Endometrial microvascular endothelial cells (primary cell): ENCODE results near the gene LAMA5. TPM values are rescaled to one million over a fixed set of nuclear protein-coding genes. Genes with fewer than 3 reads are reported as not detected.

Source experiments
- in situ Hi-C: cut with HindIII; loops from 2 replicates; pipeline ENCODE4 v1.10.0; 2017; ENCODE audit warnings: low sequenced_read_pairs, low pct_unique_long_range_greater_than_20kb; ENCODE audit errors: inconsistent ontology term
- total RNA-seq: library from RNA; depleted of rRNA; stranded (reverse); fragments of >200 nt; gene quantifications from one replicate; pipeline ENCODE4 v1.2.3, GENCODE V29; 2015; ENCODE audit errors: inconsistent ontology term

Gene LAMA5
- total RNA-seq, 1 donor from 2014 or later: 132 TPM

DNA sequence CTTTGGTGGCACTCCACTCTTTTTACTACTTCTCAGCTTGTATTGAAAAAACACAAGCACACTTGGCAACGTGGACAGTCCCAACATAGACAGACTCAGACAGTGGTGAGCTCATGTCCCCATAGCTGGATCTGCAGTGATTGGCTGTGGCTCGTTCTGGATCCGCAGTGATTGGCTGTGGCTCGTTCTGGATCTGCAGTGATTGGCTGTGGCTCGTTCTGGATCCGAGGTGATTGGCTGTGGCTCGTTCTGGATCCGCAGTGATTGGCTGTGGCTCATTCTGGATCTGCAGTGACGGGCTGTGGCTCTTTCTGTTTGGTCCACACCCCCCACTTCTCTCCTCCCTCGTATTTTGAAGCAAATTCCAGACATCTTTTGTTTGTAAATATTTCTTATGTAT, 100.8 kb downstream of the LAMA5 start:
- in situ Hi-C loops: no loop called here

DNA sequence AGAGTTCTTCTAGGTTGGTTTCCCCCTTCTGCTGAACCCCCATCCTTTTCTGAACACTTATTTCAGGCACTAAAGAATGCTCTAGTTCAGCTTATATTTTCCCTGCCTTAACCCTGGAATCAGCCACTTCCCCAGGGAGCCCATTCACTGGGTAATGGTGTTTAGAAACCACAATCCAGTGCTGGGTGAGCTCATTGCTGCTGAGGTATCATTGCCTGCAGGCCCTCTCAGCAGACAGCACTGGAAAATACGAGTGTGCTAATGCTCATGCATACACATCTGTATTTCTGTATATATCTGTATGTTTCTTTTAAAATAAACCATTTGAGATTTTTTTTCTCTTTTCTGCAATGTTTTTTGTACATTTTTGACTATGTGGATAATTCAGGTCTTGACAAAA, 101.7 kb downstream of the LAMA5 start:
- in situ Hi-C loops: no loop called here

DNA sequence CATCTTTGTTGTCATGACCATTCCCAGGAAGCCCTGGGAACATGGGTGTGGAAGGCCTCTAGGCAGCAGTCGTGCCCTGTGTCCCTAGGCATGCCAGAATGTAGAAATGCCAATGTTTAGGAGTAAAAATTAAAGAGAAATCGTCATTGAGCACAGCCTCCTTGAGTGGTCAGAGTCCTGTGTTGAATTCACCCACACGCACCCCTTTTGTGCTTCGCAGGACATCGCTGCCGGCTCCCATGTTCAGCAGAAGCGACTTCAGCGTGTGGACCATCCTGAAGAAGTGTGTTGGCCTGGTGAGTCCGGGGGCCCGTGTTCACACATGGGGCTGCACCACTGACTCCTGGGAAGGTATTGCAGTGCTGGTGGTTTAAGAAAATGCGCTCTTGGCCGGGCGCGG, 103.7 kb downstream of the LAMA5 start:
- in situ Hi-C loops: no loop called here

DNA sequence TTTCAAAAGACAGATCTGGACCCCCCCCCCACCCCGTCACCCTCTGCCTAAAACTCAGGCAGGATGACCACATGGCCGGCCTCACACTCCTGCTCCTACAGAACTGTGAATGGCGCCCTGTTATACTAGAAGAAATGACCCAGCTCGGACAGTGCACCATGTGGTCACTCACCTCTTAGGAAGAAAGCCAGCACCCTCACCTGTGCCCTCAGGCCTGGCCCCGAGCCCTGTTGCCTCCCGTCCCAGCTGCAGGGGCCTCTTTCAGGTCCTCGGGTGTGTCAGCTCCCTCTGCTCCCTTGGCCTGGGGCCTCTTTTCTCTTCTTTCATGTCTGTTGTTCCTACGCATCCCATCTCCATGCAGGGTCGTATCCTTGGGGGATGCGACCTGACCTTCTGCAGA, 105.0 kb downstream of the LAMA5 start:
- in situ Hi-C loops: no loop called here

- in situ Hi-C loops: no loop called here
Observed at GRCh38 chr20:62259294-62259565, 107.9 kb downstream of the LAMA5 start.

Other genes starting within 250 kb of the LAMA5 start
- 21.2 TPM for gene LSM14B, start 244.8 kb downstream of the LAMA5 start, total RNA-seq
- gene PSMA7, start 223.9 kb downstream of the LAMA5 start, total RNA-seq: 414 TPM
- 3.1 TPM for gene SS18L1, start 223.5 kb downstream of the LAMA5 start, total RNA-seq
- gene MTG2, start 184.3 kb downstream of the LAMA5 start, total RNA-seq: 8.4 TPM
- gene HRH3, start 147.0 kb downstream of the LAMA5 start, total RNA-seq: not detected
- 15.6 TPM for gene OSBPL2, start 128.8 kb downstream of the LAMA5 start, total RNA-seq
- 309 TPM for gene ADRM1, start 64.3 kb downstream of the LAMA5 start, total RNA-seq
- 2,359 TPM for gene RPS21, start 19.8 kb upstream of the LAMA5 start, total RNA-seq
- 6.9 TPM for gene CABLES2, start 40.0 kb upstream of the LAMA5 start, total RNA-seq
- not detected for gene RBBP8NL, start 60.2 kb upstream of the LAMA5 start, total RNA-seq
- gene GATA5, start 108.7 kb upstream of the LAMA5 start, total RNA-seq: not detected